LoVo (cell line): ENCODE measurements around the gene SLC6A19.
"Not testable (repeated sequence)": the region's sequence is repeated elsewhere in the genome, so short reads cannot be mapped to it uniquely, and the experiment has no call there.

Experiments used
- DNase-seq: peaks from one replicate; pipeline ENCODE4 v3.0.0-alpha.2; 2016; ENCODE audit warnings: low spot score

Gene SLC6A19

GRCh38 chr5:1265461-1266455, 64.4 kb downstream of the SLC6A19 start:
- no peak for DNase-seq

- no peak for DNase-seq
Observed at GRCh38 chr5:1266791-1267190, 65.4 kb downstream of the SLC6A19 start.

- not testable (repeated sequence) for DNase-seq
Observed at GRCh38 chr5:1267464-1267863, 66.1 kb downstream of the SLC6A19 start.

GRCh38 chr5:1268056-1268455, 66.7 kb downstream of the SLC6A19 start:
- DNase-seq = no peak

- no peak for DNase-seq
Observed at GRCh38 chr5:1268666-1269065, 67.3 kb downstream of the SLC6A19 start.

GRCh38 chr5:1270426-1270825, 69.0 kb downstream of the SLC6A19 start:
- DNase-seq = no peak

- no peak for DNase-seq
Observed at GRCh38 chr5:1270933-1271914, 69.8 kb downstream of the SLC6A19 start.

- no peak for DNase-seq
Observed at GRCh38 chr5:1272201-1272600, 70.8 kb downstream of the SLC6A19 start.

GRCh38 chr5:1273745-1274144, 72.3 kb downstream of the SLC6A19 start:
- no peak for DNase-seq

GRCh38 chr5:1274471-1274870, 73.1 kb downstream of the SLC6A19 start:
- no peak for DNase-seq
